HepG2 (cell line): Measurements from ENCODE around the gene BMPR1B. TPM values are rescaled to one million over a fixed set of nuclear protein-coding genes. Genes with fewer than 3 reads are reported as not detected.

Experiments used
- CHCHD3 ChIP-seq: sonication (generic); formaldehyde crosslinking; IDR thresholded peaks from 2 replicates; pipeline ENCODE4 v1.8.0; 2022; ENCODE audit warnings: mild to moderate bottlenecking, missing genetic modification reagents, moderate library complexity
- MTF2 ChIP-seq: sonication (generic); formaldehyde crosslinking; IDR thresholded peaks from 2 replicates; pipeline ENCODE4 v1.5.0; 2020; ENCODE audit warnings: missing genetic modification reagents, borderline replicate concordance
- NFYC ChIP-seq: IDR thresholded peaks from 2 replicates; pipeline ENCODE4 v1.6.1; 2016; ENCODE audit warnings: missing genetic modification reagents, missing compliant biosample characterization
- NPAS2 ChIP-seq: sonication (generic); formaldehyde crosslinking; IDR thresholded peaks from 2 replicates; pipeline ENCODE4 v1.8.0; 2022; ENCODE audit warnings: mild to moderate bottlenecking, missing genetic modification reagents, borderline replicate concordance
- SNAPC5 ChIP-seq: sonication (generic); formaldehyde crosslinking; IDR thresholded peaks from 2 replicates; pipeline ENCODE4 v1.8.1; 2023; ENCODE audit warnings: mild to moderate bottlenecking, missing genetic modification reagents, borderline replicate concordance
- YY1 ChIP-seq: IDR thresholded peaks from 2 replicates; pipeline ENCODE4 v1.6.1; 2011; ENCODE audit warnings: low read length, low read depth, moderate library complexity, mild to moderate bottlenecking; ENCODE audit not compliant: insufficient read depth, insufficient replicate concordance
- ZFP90 ChIP-seq: sonication (generic); formaldehyde crosslinking; IDR thresholded peaks from 2 replicates; pipeline ENCODE4 v1.8.0; 2022; ENCODE audit warnings: missing genetic modification reagents, mild to moderate bottlenecking, inconsistent platforms, borderline replicate concordance
- ZNF879 ChIP-seq: sonication (generic); formaldehyde crosslinking; IDR thresholded peaks from 2 replicates; pipeline ENCODE4 v1.8.1; 2023; ENCODE audit warnings: missing genetic modification reagents
- ZSCAN21 ChIP-seq: sonication (generic); formaldehyde crosslinking; IDR thresholded peaks from 2 replicates; pipeline ENCODE4 v1.8.0; 2022; ENCODE audit warnings: mild to moderate bottlenecking, missing genetic modification reagents, moderate library complexity, borderline replicate concordance
- ZXDC ChIP-seq: sonication (generic); formaldehyde crosslinking; IDR thresholded peaks from 2 replicates; pipeline ENCODE4 v1.5.0; 2020; ENCODE audit warnings: mild to moderate bottlenecking, missing genetic modification reagents
- polyA plus RNA-seq, 8 experiments: library from polyadenylated mRNA; depleted of rRNA in 3 of 8; stranded (reverse) in 7 of 8; unstranded in 1 of 8; fragments of >200 nt; fragmentation: Illumina TruSeq in 4 of 8; extraction: Trizol in 4 of 8; gene quantifications; 2 replicates each; pipeline versions ENCODE4 v1.2.1 to v1.2.3, GENCODE V29; 2011 to 2016; ENCODE audit warnings: low read depth in 4 of 8, missing spikeins in 1 of 8, mixed read lengths in 1 of 8; ENCODE audit not compliant: insufficient read depth in 1 of 8
- total RNA-seq, 5 experiments: library from RNA; depleted of rRNA; stranded (reverse); fragments of >200 nt; fragmentation: Illumina TruSeq; extraction: Trizol; gene quantifications; 2 replicates each; pipeline ENCODE4 v1.2.3, GENCODE V29; 2016; ENCODE audit warnings: low read depth in 1 of 5
- TF ChIP-seq, protein P1 (sequence below): sonication (generic); formaldehyde crosslinking; IDR thresholded peaks from 2 replicates; pipeline ENCODE4 v1.4.0; 2020; ENCODE audit warnings: mild to moderate bottlenecking, missing genetic modification reagents

The BMPR1B gene
- total and polyA plus RNA-seq, 2 of the 13 experiments (the other 11 are each of a cell fraction or from before 2014, with no cell fraction given) = 0.07 TPM; not detected in 1

- TF ChIP-seq CHCHD3 (no peak), ZSCAN21 (CRISPR knock-in tag) (no peak), SNAPC5 (CRISPR knock-in tag) (no peak), MTF2 (CRISPR knock-in tag) (no peak), YY1 (no peak), ZXDC (CRISPR knock-in tag) (no peak), ZFP90 (CRISPR knock-in tag) (no peak), ZNF879 (CRISPR knock-in tag) (no peak), NFYC (CRISPR knock-in tag) (no peak), NPAS2 (CRISPR knock-in tag) (no peak)
- TF ChIP-seq, protein P1, sequence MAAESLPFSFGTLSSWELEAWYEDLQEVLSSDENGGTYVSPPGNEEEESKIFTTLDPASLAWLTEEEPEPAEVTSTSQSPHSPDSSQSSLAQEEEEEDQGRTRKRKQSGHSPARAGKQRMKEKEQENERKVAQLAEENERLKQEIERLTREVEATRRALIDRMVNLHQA (CRISPR knock-in tag) = no peak
Measured at GRCh38 chr4:95017305-95018064, 259.7 kb downstream of the BMPR1B start (continued).
